ENCODE results near the gene ZRANB1.

ZRANB1 gene

GRCh38 chr10:125034675-125035074, 92.8 kb downstream of the ZRANB1 start:
- DNase-seq (ENCODE audit: low read depth, low spot score), result no peak

GRCh38 chr10:125035136-125035535, 93.2 kb downstream of the ZRANB1 start:
- DNase-seq (ENCODE audit: low read depth, low spot score), result no peak

- DNase-seq (ENCODE audit: low read depth, low spot score), result no peak
These were observed 93.8 kb downstream of the ZRANB1 start for GRCh38 chr10:125035588-125036295.

- DNase-seq (ENCODE audit: low read depth, low spot score), result no peak
These were observed 95.4 kb downstream of the ZRANB1 start for GRCh38 chr10:125037145-125037877.

All from activated naive CD8-positive, alpha-beta T cell treated with anti-CD3 and anti-CD28 coated beads, Interleukin-2, amount 50 U/mL, for 16 hours (primary cell).